Liver (tissue), 9 donors: ENCODE results near the gene ATP2C1. TPM values are rescaled to one million over a fixed set of nuclear protein-coding genes. Genes with fewer than 3 reads are reported as not detected.

Experiments
- DNase-seq: peaks from one replicate; pipeline ENCODE4 v3.0.0-alpha.2; 2017; ENCODE audit warnings: low spot score
- H3K27ac ChIP-seq, 2 donors: one replicate each; pipeline ENCODE4 v1.7.0; 2013; ENCODE audit warnings: inconsistent platforms in 2 of 2, low read length in 2 of 2, control low read depth in 1 of 2, low read depth in 1 of 2, mild to moderate bottlenecking in 1 of 2
- H3K27me3 ChIP-seq, 4 donors: one replicate each; pipeline versions ENCODE4 v1.6.1 to v1.7.0; 2013; ENCODE audit warnings: low read length in 3 of 4, inconsistent platforms in 1 of 4, mild to moderate bottlenecking in 1 of 4, moderate library complexity in 1 of 4; ENCODE audit not compliant: control insufficient read depth in 4 of 4, insufficient read depth in 4 of 4
- H3K36me3 ChIP-seq, 4 donors: one replicate each; pipeline versions ENCODE4 v1.6.1 to v1.7.0; 2013; ENCODE audit warnings: low read length in 3 of 4, mild to moderate bottlenecking in 3 of 4, low read depth in 1 of 4, moderate library complexity in 1 of 4; ENCODE audit not compliant: control insufficient read depth in 4 of 4, insufficient read depth in 3 of 4
- H3K4me1 ChIP-seq, 4 donors: one replicate each; pipeline versions ENCODE4 v1.6.1 to v1.7.0; 2013; ENCODE audit warnings: low read length in 3 of 4, mild to moderate bottlenecking in 3 of 4, moderate library complexity in 1 of 4; ENCODE audit not compliant: control insufficient read depth in 4 of 4, insufficient read depth in 4 of 4
- H3K4me3 ChIP-seq, 3 donors: one replicate each; pipeline versions ENCODE4 v1.6.1 to v1.7.0; 2013; ENCODE audit warnings: low read length in 3 of 3, control low read depth in 1 of 3, low read depth in 1 of 3, mild to moderate bottlenecking in 1 of 3
- H3K9ac ChIP-seq, 2 donors: one replicate each; pipeline ENCODE4 v1.7.0; 2013; ENCODE audit warnings: low read length in 2 of 2, mild to moderate bottlenecking in 2 of 2, moderate library complexity in 2 of 2, control low read depth in 1 of 2, low read depth in 1 of 2
- H3K9me3 ChIP-seq, 4 donors: one replicate each; pipeline versions ENCODE4 v1.6.1 to v1.7.0; 2013; ENCODE audit warnings: low read length in 3 of 4; ENCODE audit not compliant: control insufficient read depth in 4 of 4
- ATF3 ChIP-seq: IDR thresholded peaks from 2 replicates; pipeline ENCODE4 v1.6.1; 2016; ENCODE audit warnings: antibody characterized with exemption
- EGR1 ChIP-seq, 2 donors: IDR thresholded peaks; 2 replicates each; pipeline ENCODE4 v1.6.1; 2016 to 2018; ENCODE audit warnings: antibody characterized with exemption in 2 of 2, low read depth in 2 of 2
- FOXA1 ChIP-seq: IDR thresholded peaks from 2 replicates; pipeline ENCODE4 v1.6.1; 2016; ENCODE audit warnings: antibody characterized with exemption
- FOXA2 ChIP-seq: IDR thresholded peaks from 2 replicates; pipeline ENCODE4 v1.6.1; 2016; ENCODE audit warnings: antibody characterized with exemption
- GABPA ChIP-seq, 2 donors: IDR thresholded peaks in 1 of 2; conservative IDR thresholded peaks in 1 of 2; 2 replicates each; pipeline ENCODE4 v1.6.1; 2016; ENCODE audit warnings: antibody characterized with exemption in 2 of 2, mild to moderate bottlenecking in 1 of 2, moderate library complexity in 1 of 2
- HNF4A ChIP-seq, 2 donors: conservative IDR thresholded peaks; 2 replicates each; pipeline ENCODE4 v1.6.1; 2016; ENCODE audit warnings: antibody characterized with exemption in 2 of 2, mild to moderate bottlenecking in 2 of 2
- HNF4G ChIP-seq: IDR thresholded peaks from 2 replicates; pipeline ENCODE4 v1.6.1; 2016; ENCODE audit warnings: antibody characterized with exemption
- JUND ChIP-seq, 2 donors: IDR thresholded peaks; 2 replicates each; pipeline ENCODE4 v1.6.1; 2016; ENCODE audit warnings: antibody characterized with exemption in 2 of 2
- NR2F2 ChIP-seq: IDR thresholded peaks from 2 replicates; pipeline ENCODE4 v1.6.1; 2016; ENCODE audit warnings: antibody characterized with exemption
- RAD21 ChIP-seq, 2 donors: IDR thresholded peaks; 2 replicates each; pipeline ENCODE4 v1.6.1; 2016; ENCODE audit warnings: antibody characterized with exemption in 2 of 2, mild to moderate bottlenecking in 2 of 2
- RXRA ChIP-seq, 2 donors: IDR thresholded peaks; 2 replicates each; pipeline ENCODE4 v1.6.1; 2017 to 2018; ENCODE audit warnings: antibody characterized with exemption in 2 of 2, mild to moderate bottlenecking in 1 of 2
- SP1 ChIP-seq: IDR thresholded peaks from 2 replicates; pipeline ENCODE4 v1.6.1; 2018; ENCODE audit warnings: antibody characterized with exemption, mild to moderate bottlenecking
- TAF1 ChIP-seq: conservative IDR thresholded peaks from 2 replicates; pipeline ENCODE4 v1.6.1; 2016; ENCODE audit warnings: antibody characterized with exemption, mild to moderate bottlenecking
- YY1 ChIP-seq: IDR thresholded peaks from 2 replicates; pipeline ENCODE4 v1.6.1; 2016; ENCODE audit warnings: antibody characterized with exemption, mild to moderate bottlenecking
- ZBTB33 ChIP-seq: IDR thresholded peaks from 2 replicates; pipeline ENCODE4 v1.6.1; 2016; ENCODE audit warnings: antibody characterized with exemption
- WGBS: extraction: QIAGEN DNeasy Blood & Tissue Kit; methylation state at CpG from one replicate; pipeline ENCODE4 v1.1.7; 2013; 5-methylcytosine and 5-hydroxymethylcytosine counted together
- polyA plus RNA-seq, 2 donors: library from polyadenylated mRNA; stranded (reverse) in 1 of 2; unstranded in 1 of 2; fragments of 200-250 nt in 1 of 2; fragments of >200 nt in 1 of 2; fragmentation: Nextera tagmentation in 1 of 2; extraction: Ambion mirVana in 1 of 2; gene quantifications; one replicate each; pipeline versions ENCODE4 v1.2.1 to v1.2.3, GENCODE V29; 2013 to 2015
- total RNA-seq, 2 donors: library from RNA; depleted of rRNA; stranded (reverse); fragments of >200 nt; gene quantifications; one replicate each; pipeline ENCODE4 v1.2.3, GENCODE V29; 2014
- TF ChIP-seq, protein P1 (sequence below): IDR thresholded peaks from 2 replicates; pipeline ENCODE4 v1.6.1; 2016; ENCODE audit warnings: antibody characterized with exemption, mild to moderate bottlenecking
- TF ChIP-seq, protein P2 (sequence below): fragments of 150-350 bp; IDR thresholded peaks from 2 replicates; pipeline ENCODE4 v1.5.1; 2017; ENCODE audit warnings: improper control_type of control experiment, low read depth, low read length; ENCODE audit not compliant: missing input control
- TF ChIP-seq, protein P3 (sequence below): IDR thresholded peaks from 2 replicates; pipeline ENCODE4 v1.6.1; 2016; ENCODE audit warnings: antibody characterized with exemption
- donor health status: healthy.
- donor health status: healthy.
- donor health status: healthy.
- donor health status: healthy.
- donor health status: healthy.

The ATP2C1 gene
- total and polyA plus RNA-seq, 4 donors: 10.5 to 45.1 (median 25.2) TPM

DNA sequence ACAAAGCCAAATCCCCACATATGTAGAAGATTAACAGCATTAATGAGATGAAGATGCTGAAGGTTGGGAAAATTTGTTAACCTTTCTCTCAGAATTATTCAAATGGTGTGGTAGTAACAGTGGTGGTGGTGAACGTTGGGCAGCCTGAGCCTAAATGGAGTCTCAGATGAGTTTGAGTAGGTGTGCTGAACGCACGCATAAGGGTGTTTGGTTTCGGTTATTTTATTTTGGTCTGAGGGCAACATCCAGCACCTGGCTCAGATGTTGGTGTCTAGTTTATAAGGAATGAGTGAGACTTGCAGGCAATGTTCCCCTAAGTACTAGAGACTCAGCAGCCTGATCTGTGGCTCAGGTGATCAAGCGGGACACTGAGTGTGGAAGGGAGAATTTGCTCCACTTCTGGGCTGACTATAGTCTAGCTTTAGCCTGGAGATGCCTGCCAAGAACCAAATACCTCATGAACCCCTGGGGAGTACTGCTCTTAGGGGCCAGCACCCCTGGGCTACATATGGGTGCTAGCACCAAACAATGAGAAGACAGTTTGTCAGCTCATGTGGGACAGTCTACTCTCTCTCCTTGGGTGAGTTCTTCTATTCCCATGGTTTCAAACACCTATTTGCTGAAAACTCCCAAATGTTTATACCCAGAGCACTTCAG, 39.5 kb upstream of the ATP2C1 start:
- Histone ChIP-seq H3K9me3 (no peaks in the 10 kb centered on the region), H3K4me1 (no peaks in the 10 kb centered on the region), H3K27ac (no peak overlapping the region), H3K4me3 (no peak overlapping the region), H3K27me3 (no peaks in the 10 kb centered on the region), H3K9ac (no peak overlapping the region), H3K36me3 (no peaks in the 10 kb centered on the region)
- WGBS: 89% methylated on average over 5 of the region's 5 CpGs
- no peak for DNase-seq
- TF ChIP-seq ATF3: no peak
- no peak for TF ChIP-seq FOXA1
- no peak for TF ChIP-seq YY1
- no peak for TF ChIP-seq RAD21 (IDR thresholded peaks at IDR 0.05)
- no peak for TF ChIP-seq EGR1 (IDR thresholded peaks at IDR 0.05; ENCODE audit: low read depth in 2 of 2)
- no peak for TF ChIP-seq SP1
- TF ChIP-seq, protein P1, sequence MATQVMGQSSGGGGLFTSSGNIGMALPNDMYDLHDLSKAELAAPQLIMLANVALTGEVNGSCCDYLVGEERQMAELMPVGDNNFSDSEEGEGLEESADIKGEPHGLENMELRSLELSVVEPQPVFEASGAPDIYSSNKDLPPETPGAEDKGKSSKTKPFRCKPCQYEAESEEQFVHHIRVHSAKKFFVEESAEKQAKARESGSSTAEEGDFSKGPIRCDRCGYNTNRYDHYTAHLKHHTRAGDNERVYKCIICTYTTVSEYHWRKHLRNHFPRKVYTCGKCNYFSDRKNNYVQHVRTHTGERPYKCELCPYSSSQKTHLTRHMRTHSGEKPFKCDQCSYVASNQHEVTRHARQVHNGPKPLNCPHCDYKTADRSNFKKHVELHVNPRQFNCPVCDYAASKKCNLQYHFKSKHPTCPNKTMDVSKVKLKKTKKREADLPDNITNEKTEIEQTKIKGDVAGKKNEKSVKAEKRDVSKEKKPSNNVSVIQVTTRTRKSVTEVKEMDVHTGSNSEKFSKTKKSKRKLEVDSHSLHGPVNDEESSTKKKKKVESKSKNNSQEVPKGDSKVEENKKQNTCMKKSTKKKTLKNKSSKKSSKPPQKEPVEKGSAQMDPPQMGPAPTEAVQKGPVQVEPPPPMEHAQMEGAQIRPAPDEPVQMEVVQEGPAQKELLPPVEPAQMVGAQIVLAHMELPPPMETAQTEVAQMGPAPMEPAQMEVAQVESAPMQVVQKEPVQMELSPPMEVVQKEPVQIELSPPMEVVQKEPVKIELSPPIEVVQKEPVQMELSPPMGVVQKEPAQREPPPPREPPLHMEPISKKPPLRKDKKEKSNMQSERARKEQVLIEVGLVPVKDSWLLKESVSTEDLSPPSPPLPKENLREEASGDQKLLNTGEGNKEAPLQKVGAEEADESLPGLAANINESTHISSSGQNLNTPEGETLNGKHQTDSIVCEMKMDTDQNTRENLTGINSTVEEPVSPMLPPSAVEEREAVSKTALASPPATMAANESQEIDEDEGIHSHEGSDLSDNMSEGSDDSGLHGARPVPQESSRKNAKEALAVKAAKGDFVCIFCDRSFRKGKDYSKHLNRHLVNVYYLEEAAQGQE: no peak
- no peak for TF ChIP-seq TAF1
- TF ChIP-seq, protein P2, sequence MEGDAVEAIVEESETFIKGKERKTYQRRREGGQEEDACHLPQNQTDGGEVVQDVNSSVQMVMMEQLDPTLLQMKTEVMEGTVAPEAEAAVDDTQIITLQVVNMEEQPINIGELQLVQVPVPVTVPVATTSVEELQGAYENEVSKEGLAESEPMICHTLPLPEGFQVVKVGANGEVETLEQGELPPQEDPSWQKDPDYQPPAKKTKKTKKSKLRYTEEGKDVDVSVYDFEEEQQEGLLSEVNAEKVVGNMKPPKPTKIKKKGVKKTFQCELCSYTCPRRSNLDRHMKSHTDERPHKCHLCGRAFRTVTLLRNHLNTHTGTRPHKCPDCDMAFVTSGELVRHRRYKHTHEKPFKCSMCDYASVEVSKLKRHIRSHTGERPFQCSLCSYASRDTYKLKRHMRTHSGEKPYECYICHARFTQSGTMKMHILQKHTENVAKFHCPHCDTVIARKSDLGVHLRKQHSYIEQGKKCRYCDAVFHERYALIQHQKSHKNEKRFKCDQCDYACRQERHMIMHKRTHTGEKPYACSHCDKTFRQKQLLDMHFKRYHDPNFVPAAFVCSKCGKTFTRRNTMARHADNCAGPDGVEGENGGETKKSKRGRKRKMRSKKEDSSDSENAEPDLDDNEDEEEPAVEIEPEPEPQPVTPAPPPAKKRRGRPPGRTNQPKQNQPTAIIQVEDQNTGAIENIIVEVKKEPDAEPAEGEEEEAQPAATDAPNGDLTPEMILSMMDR: no peak
- no peak for TF ChIP-seq HNF4A (conservative IDR thresholded peaks at IDR 0.05)
- TF ChIP-seq, protein P3, sequence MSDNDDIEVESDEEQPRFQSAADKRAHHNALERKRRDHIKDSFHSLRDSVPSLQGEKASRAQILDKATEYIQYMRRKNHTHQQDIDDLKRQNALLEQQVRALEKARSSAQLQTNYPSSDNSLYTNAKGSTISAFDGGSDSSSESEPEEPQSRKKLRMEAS: no peak
- TF ChIP-seq FOXA2: no peak
- TF ChIP-seq RXRA (IDR thresholded peaks at IDR 0.05): no peak
- TF ChIP-seq HNF4G: no peak
- TF ChIP-seq GABPA (IDR thresholded peaks at IDR 0.05 in 1 of 2, conservative IDR thresholded peaks at IDR 0.05 in 1 of 2): no peak
- TF ChIP-seq NR2F2: no peak
- no peak for TF ChIP-seq ZBTB33
- TF ChIP-seq JUND (IDR thresholded peaks at IDR 0.05): no peak
